Transverse colon (tissue), 4 donors: ENCODE results near the gene MMRN2.

Source experiments
- CTCF ChIP-seq, 5 experiments: fragments of 200-600 bp in 3 of 5; fragments of 450-650 bp in 2 of 5; sonication (generic) in 3 of 5; IDR thresholded peaks; 1 replicate in 2 of 5; 2 replicates in 3 of 5; pipeline ENCODE4 v1.5.1; 2016 to 2017; ENCODE audit warnings: antibody characterized with exemption in 5 of 5, inconsistent platforms in 3 of 5, mild to moderate bottlenecking in 2 of 5, moderate library complexity in 1 of 5
- EP300 ChIP-seq: sonication (generic); formaldehyde crosslinking; IDR thresholded peaks from one replicate; pipeline ENCODE4 v1.6.1; 2017; ENCODE audit warnings: antibody characterized with exemption, low read depth
- POLR2AphosphoS5 ChIP-seq, 3 donors: sonication (generic); formaldehyde crosslinking; IDR thresholded peaks; one replicate each; pipeline ENCODE4 v1.6.1; 2016; ENCODE audit warnings: antibody characterized with exemption in 3 of 3

DNA sequence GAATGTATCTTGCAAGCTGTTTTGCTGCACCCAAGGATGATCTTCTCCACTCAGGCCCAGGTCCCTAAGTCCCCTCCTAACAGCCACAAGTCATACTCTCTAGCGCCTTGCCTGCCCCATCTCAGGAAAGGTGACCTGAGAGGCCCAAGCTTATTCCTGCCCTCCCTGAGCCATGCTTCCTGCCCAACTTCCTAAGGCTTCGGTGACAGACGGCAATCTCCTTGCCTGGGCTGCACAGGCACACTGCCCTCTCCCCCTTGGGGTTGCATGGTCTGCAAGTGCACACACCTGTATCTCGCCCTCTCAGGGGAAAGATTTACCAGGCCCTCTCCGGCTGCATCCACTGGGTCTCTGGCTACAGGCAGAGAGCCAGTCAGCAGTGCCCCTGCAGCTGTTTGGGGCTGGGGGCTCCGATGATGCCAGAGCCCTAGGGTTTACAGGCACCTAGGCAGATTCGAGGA, 10.1 kb upstream of the MMRN2 start:
- TF ChIP-seq CTCF (IDR thresholded peaks at IDR 0.05) (no peak), POLR2AphosphoS5 (IDR thresholded peaks at IDR 0.05) (no peak), EP300 (no peak)
